ENCODE results near the gene FLT1. TPM values are rescaled to one million over a fixed set of nuclear protein-coding genes. Genes with fewer than 3 reads are reported as not detected.

FLT1 gene
- polyA plus RNA-seq, 1 donor from 2014 or later = 0.26 TPM

- H3K4me3 Mint-ChIP-seq = no peak overlapping the region
- no peaks in the 10 kb centered on the region for H3K36me3 Mint-ChIP-seq
- H3K4me1 Mint-ChIP-seq = peaks cover 2 to 14% (median 4%) of the 10 kb centered on the region in 3 donors
- no peaks in the 10 kb centered on the region for H3K27me3 Mint-ChIP-seq
- H3K9me3 Mint-ChIP-seq = peaks cover 0 to 4% (median 0%) of the 10 kb centered on the region in 3 donors
- H3K27ac Mint-ChIP-seq = peak overlapping the region in 1 of 3 donors; percentile 16
These were observed 136.2 kb downstream of the FLT1 start for GRCh38 chr13:28358708-28359107.

- Mint-ChIP-seq H3K27ac (no peak overlapping the region), H3K27me3 (no peaks in the 10 kb centered on the region), H3K36me3 (no peaks in the 10 kb centered on the region), H3K4me3 (no peak overlapping the region), H3K9me3 (peaks cover 0 to 4% (median 0%) of the 10 kb centered on the region in 3 donors), H3K4me1 (peaks cover 2 to 16% (median 4%) of the 10 kb centered on the region in 3 donors)
These were observed 137.0 kb downstream of the FLT1 start for GRCh38 chr13:28357911-28358433.

- H3K4me3 Mint-ChIP-seq = peak overlapping the region in 1 of 4 donors; percentile 43
- H3K27me3 Mint-ChIP-seq = no peaks in the 10 kb centered on the region
- peaks cover 2 to 16% (median 4%) of the 10 kb centered on the region in 3 donors for H3K4me1 Mint-ChIP-seq
- peaks cover 0 to 4% (median 0%) of the 10 kb centered on the region in 3 donors for H3K9me3 Mint-ChIP-seq
- H3K36me3 Mint-ChIP-seq = peaks cover 3% of the 10 kb centered on the region
- peak overlapping the region in 1 of 3 donors; percentile 9 for H3K27ac Mint-ChIP-seq
These were observed 137.6 kb downstream of the FLT1 start for GRCh38 chr13:28357247-28357825.

- Mint-ChIP-seq H3K36me3 (peaks cover 3% of the 10 kb centered on the region), H3K9me3 (peaks cover 0 to 2% (median 0%) of the 10 kb centered on the region in 3 donors), H3K4me3 (no peak overlapping the region), H3K27me3 (no peaks in the 10 kb centered on the region), H3K27ac (no peak overlapping the region), H3K4me1 (peaks cover 2 to 16% (median 4%) of the 10 kb centered on the region in 3 donors)
These were observed 138.3 kb downstream of the FLT1 start for GRCh38 chr13:28356561-28357021.

GRCh38 chr13:28355822-28356371 is 139.0 kb downstream of the FLT1 start:
- Mint-ChIP-seq H3K4me3 (no peak overlapping the region), H3K27me3 (no peaks in the 10 kb centered on the region), H3K4me1 (peaks cover 2 to 16% (median 4%) of the 10 kb centered on the region in 3 donors), H3K36me3 (peaks cover 3% of the 10 kb centered on the region), H3K27ac (no peak overlapping the region), H3K9me3 (peaks cover 0 to 2% (median 0%) of the 10 kb centered on the region in 3 donors)

- no peaks in the 10 kb centered on the region for H3K27me3 Mint-ChIP-seq
- H3K9me3 Mint-ChIP-seq = peaks cover 0 to 2% (median 0%) of the 10 kb centered on the region in 3 donors
- no peak overlapping the region for H3K4me3 Mint-ChIP-seq
- peaks cover 2 to 16% (median 4%) of the 10 kb centered on the region in 3 donors for H3K4me1 Mint-ChIP-seq
- no peak overlapping the region for H3K27ac Mint-ChIP-seq
- peaks cover 3% of the 10 kb centered on the region for H3K36me3 Mint-ChIP-seq
These were observed 139.7 kb downstream of the FLT1 start for GRCh38 chr13:28355046-28355821.

GRCh38 chr13:28353679-28354078 is 141.2 kb downstream of the FLT1 start:
- H3K27ac Mint-ChIP-seq = no peak overlapping the region
- H3K9me3 Mint-ChIP-seq = peaks cover 0 to 2% (median 0%) of the 10 kb centered on the region in 3 donors
- H3K4me1 Mint-ChIP-seq = peaks cover 2 to 16% (median 4%) of the 10 kb centered on the region in 3 donors
- H3K36me3 Mint-ChIP-seq = peaks cover 3% of the 10 kb centered on the region
- no peaks in the 10 kb centered on the region for H3K27me3 Mint-ChIP-seq
- peak overlapping the region in 1 of 4 donors; percentile 24 for H3K4me3 Mint-ChIP-seq

- H3K27ac Mint-ChIP-seq = no peak overlapping the region
- peaks cover 0 to 2% (median 0%) of the 10 kb centered on the region in 3 donors for H3K9me3 Mint-ChIP-seq
- no peak overlapping the region for H3K4me3 Mint-ChIP-seq
- H3K36me3 Mint-ChIP-seq = peaks cover 5% of the 10 kb centered on the region
- peaks cover 1% of the 10 kb centered on the region for H3K27me3 Mint-ChIP-seq
- peaks cover 0 to 4% (median 2%) of the 10 kb centered on the region in 3 donors for H3K4me1 Mint-ChIP-seq
These were observed 144.8 kb downstream of the FLT1 start for GRCh38 chr13:28349907-28350654.

GRCh38 chr13:28349371-28349770 is 145.6 kb downstream of the FLT1 start:
- no peak overlapping the region for H3K27ac Mint-ChIP-seq
- no peaks in the 10 kb centered on the region for H3K9me3 Mint-ChIP-seq
- no peak overlapping the region for H3K4me3 Mint-ChIP-seq
- H3K27me3 Mint-ChIP-seq = peaks cover 2% of the 10 kb centered on the region
- peaks cover 0 to 4% (median 0%) of the 10 kb centered on the region in 3 donors for H3K4me1 Mint-ChIP-seq
- peaks cover 5% of the 10 kb centered on the region for H3K36me3 Mint-ChIP-seq

GRCh38 chr13:28347456-28348371 is 147.2 kb downstream of the FLT1 start:
- peaks cover 3% of the 10 kb centered on the region for H3K27me3 Mint-ChIP-seq
- H3K4me1 Mint-ChIP-seq = no peaks in the 10 kb centered on the region
- no peak overlapping the region for H3K27ac Mint-ChIP-seq
- H3K36me3 Mint-ChIP-seq = peaks cover 5% of the 10 kb centered on the region
- H3K4me3 Mint-ChIP-seq = no peak overlapping the region
- no peaks in the 10 kb centered on the region for H3K9me3 Mint-ChIP-seq

- Mint-ChIP-seq H3K4me1 (no peaks in the 10 kb centered on the region), H3K4me3 (no peak overlapping the region), H3K27me3 (peaks cover 3% of the 10 kb centered on the region), H3K27ac (no peak overlapping the region), H3K9me3 (no peaks in the 10 kb centered on the region), H3K36me3 (peaks cover 1% of the 10 kb centered on the region)
These were observed 148.8 kb downstream of the FLT1 start for GRCh38 chr13:28346154-28346553.

- Mint-ChIP-seq H3K9me3 (no peaks in the 10 kb centered on the region), H3K27ac (no peak overlapping the region), H3K4me1 (no peaks in the 10 kb centered on the region), H3K36me3 (peaks cover 1% of the 10 kb centered on the region), H3K4me3 (no peak overlapping the region), H3K27me3 (peaks cover 3% of the 10 kb centered on the region)
These were observed 150.8 kb downstream of the FLT1 start for GRCh38 chr13:28344163-28344562.

GRCh38 chr13:28342251-28342650 is 152.7 kb downstream of the FLT1 start:
- H3K27ac Mint-ChIP-seq = no peak overlapping the region

More at GRCh38 chr13:28342251-28342650, 152.7 kb downstream of the FLT1 start:
- H3K4me1 Mint-ChIP-seq = no peaks in the 10 kb centered on the region
- H3K27me3 Mint-ChIP-seq = peaks cover 3% of the 10 kb centered on the region
- H3K4me3 Mint-ChIP-seq = no peak overlapping the region
- no peaks in the 10 kb centered on the region for H3K9me3 Mint-ChIP-seq
- peaks cover 1% of the 10 kb centered on the region for H3K36me3 Mint-ChIP-seq
